Activated naive CD4-positive, alpha-beta T cell treated with anti-CD3 and anti-CD28 coated beads for 36 hours (primary cell): ENCODE results near the gene ACSS2. TPM values are rescaled to one million over a fixed set of nuclear protein-coding genes. Genes with fewer than 3 reads are reported as not detected.

Experiments
- CTCF ChIA-PET: fragments of 350-600 bp; sonication (Branson Sonifier 250); formaldehyde crosslinking; loops from one replicate; lab custom pipeline; 2021; ENCODE audit warnings: antibody characterized with exemption; lab: Charles Lee
- DNase-seq: peaks from one replicate; pipeline ENCODE4 v3.0.0-alpha.2; 2020
- H3K27ac Mint-ChIP-seq: one replicate; pipeline ENCODE4 v1.8.0; 2021; ENCODE audit warnings: mild to moderate bottlenecking, mixed read lengths
- H3K27me3 Mint-ChIP-seq: one replicate; pipeline ENCODE4 v1.8.0; 2021; ENCODE audit warnings: low read depth, mixed read lengths
- H3K36me3 Mint-ChIP-seq: one replicate; pipeline ENCODE4 v1.8.0; 2021; ENCODE audit warnings: low read depth, mixed read lengths
- H3K4me1 Mint-ChIP-seq: one replicate; pipeline ENCODE4 v1.8.0; 2021; ENCODE audit warnings: low read depth, mixed read lengths
- H3K4me3 Mint-ChIP-seq: one replicate; pipeline ENCODE4 v1.8.0; 2021; ENCODE audit warnings: mild to moderate bottlenecking, moderate library complexity, mixed read lengths
- H3K9me3 Mint-ChIP-seq: one replicate; pipeline ENCODE4 v1.8.0; 2021; ENCODE audit warnings: mixed read lengths
- intact Hi-C: fragments of 100-400 bp; cut with micrococcal nuclease; formaldehyde crosslinking; loops from one replicate; pipeline ENCODE4 v1.15.1; 2023
- total RNA-seq, 2 experiments: library from RNA; stranded (reverse); gene quantifications; one replicate each; pipeline ENCODE4 v1.2.3, GENCODE V29; 2021

ACSS2 gene
- total RNA-seq, 2 experiments from 2014 or later, result 71.3 to 73.6 TPM

DNA sequence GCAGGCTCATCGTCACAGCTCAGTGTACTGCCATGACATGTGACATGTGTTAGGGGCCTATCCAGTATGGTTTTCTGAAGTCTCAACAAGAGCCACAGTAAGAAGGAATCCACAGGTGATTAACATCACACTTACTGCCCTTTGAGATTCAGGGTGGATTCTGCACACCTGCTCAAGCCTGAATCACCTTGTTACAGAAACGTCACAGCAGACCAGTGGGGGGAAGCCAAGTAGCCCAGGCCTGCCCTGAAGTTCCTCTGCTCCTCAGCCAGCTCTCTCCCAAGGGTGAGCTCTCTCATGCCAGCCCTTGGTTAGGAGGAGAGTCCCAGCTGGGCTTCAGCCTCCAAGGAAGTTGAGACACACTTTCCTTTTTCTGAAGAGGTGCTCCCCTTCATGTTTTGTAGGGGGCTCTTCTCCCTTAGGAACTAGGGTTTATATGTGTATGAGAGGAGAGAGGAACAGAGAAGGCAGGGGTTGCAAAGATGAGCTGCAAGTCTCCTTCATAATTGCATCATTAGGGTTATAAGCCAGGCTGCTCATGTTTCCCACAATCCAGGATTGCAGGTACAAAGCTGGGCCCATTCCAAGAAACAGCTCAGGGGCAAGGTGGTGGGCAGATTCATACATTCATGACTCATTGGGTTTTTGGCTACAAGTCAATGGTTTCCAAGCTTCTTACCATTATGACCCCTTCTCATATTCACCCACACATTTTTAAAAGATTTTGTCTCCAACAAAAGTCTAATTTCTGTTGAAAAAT, 67.6 kb downstream of the ACSS2 start:
- no peak for DNase-seq
- Mint-ChIP-seq H3K27ac (peak overlapping the region; percentile 21), H3K4me1 (peaks cover 4% of the 10 kb centered on the region), H3K36me3 (peaks cover 35% of the 10 kb centered on the region), H3K4me3 (no peak overlapping the region), H3K27me3 (no peaks in the 10 kb centered on the region), H3K9me3 (no peaks in the 10 kb centered on the region)
- CTCF ChIA-PET, result interaction anchor here (1.1 to 4.1 kb wide), 3 partner anchors 12 to 70 kb away, joined by 3 to 12 read pairs (median 5); partner anchors contain the start of genes GSS and MYH7B
- intact Hi-C loops, result no loop called here

DNA sequence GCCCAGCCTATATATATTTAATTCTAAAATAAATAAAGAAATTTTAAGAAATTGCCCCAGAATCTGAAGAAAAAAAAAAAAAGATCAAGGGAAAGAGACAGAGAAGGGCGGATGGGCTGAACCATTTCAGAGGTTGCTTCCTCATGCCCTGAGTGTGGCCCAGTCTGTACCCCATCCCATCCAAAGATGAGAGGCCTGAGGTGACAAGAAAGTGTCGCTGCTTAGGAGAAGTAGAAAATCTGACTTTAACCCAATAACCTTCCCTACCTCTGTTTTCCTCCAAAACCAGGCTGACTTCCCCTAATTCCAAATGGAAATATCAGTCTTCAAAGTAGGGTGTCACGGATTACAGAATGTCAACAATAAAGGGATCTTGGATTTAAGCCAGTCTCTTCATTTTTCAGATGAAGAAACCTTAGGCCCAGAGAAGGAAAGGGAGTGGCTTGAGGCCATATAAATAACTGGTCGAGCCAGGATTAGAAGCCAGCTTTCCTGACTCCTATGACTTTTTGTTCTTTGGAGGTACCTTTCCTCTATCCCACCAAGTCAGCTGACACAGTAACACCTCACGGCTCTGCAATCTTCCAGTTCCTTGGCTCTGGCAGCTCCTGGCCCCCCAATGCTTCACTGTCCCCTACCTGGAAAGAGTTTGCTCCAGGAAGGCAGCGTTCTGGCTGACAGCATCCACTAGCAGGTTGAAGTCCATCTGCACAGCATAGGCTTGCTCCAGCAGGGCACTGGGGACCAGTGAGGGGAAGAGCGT, 69.1 kb downstream of the ACSS2 start:
- Mint-ChIP-seq H3K27me3 (no peaks in the 10 kb centered on the region), H3K9me3 (no peaks in the 10 kb centered on the region), H3K4me1 (peaks cover 4% of the 10 kb centered on the region), H3K4me3 (no peak overlapping the region), H3K36me3 (peaks cover 34% of the 10 kb centered on the region), H3K27ac (no peak overlapping the region)
- intact Hi-C loops, result no loop called here
- no peak for DNase-seq
- CTCF ChIA-PET, result interaction anchor here (4.1 kb wide), 1 partner anchor 10 kb away, joined by 12 read pairs; the partner anchor contains the start of genes GSS and MYH7B

DNA sequence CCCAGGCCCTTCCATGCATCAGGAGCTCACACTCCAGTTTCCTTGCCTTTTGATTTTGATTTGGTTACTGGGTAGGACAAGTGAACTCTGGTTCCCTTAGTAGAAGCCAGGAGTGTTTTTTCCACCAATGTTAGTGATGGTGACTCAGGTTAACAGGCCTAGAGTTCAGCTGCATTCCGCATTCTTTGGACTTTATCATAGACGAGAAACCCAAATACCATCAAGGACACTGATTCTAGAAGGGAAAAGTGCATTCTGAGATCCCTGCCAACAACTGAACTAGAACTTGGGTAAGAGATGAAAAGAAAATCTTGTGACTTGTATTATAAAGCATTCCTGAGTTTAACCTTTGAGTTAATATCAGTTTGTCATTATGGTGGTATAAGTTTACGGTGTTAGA, 70.2 kb downstream of the ACSS2 start:
- Mint-ChIP-seq H3K9me3 (no peaks in the 10 kb centered on the region), H3K4me3 (no peak overlapping the region), H3K27ac (no peak overlapping the region), H3K4me1 (peaks cover 2% of the 10 kb centered on the region), H3K27me3 (no peaks in the 10 kb centered on the region), H3K36me3 (peaks cover 30% of the 10 kb centered on the region)
- intact Hi-C loops, result no loop called here
- no peak for DNase-seq
- CTCF ChIA-PET, result interaction anchor here (4.1 kb wide), 1 partner anchor 9 kb away, joined by 12 read pairs; the partner anchor contains the start of genes GSS and MYH7B

DNA sequence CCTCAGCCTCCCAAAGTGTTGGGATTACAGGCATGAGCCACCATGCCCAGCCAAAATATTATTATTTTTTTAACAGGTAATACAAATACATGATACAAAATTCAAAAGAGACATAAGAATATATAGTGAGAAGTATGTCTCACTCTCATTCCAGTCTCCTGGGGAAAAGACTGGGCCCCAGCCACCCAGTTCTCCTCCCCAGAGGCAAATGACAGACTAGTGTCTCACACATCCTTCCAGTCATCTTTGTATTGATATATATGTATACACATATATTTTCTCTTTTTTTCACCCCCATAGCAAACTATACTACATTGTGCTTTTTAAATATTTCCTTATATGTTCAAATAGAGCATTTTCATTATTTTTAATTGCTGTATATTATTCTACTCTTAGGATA, 70.9 kb downstream of the ACSS2 start:
- Mint-ChIP-seq H3K4me3 (no peak overlapping the region), H3K27me3 (no peaks in the 10 kb centered on the region), H3K36me3 (peaks cover 25% of the 10 kb centered on the region), H3K9me3 (no peaks in the 10 kb centered on the region), H3K4me1 (peaks cover 2% of the 10 kb centered on the region), H3K27ac (no peak overlapping the region)
- DNase-seq, result no peak
- intact Hi-C loops, result no loop called here
- CTCF ChIA-PET, result interaction anchor here (0.6 kb wide), 1 partner anchor 701 kb away, joined by 3 read pairs; no protein-coding TSS in a partner anchor

DNA sequence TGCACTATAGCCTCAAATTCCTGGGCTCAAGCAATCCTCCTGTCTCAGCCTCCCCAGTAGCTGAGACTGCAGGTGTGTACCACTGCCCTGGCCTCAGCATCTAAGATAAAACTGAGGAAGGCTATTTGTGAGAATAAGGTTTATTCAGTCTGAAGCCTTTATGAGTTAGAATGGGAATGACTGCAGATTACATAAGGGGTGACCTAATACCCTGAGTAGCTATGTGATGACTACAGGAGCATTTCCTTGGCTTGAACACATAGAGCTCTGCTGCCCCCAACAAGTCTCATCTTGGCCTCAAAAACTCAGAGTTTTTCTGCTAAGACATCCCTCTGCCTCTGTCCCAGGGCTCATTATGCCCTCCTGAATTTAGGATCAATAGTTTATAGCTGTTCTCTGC, 71.6 kb downstream of the ACSS2 start:
- peaks cover 20% of the 10 kb centered on the region for H3K36me3 Mint-ChIP-seq
- CTCF ChIA-PET, result interaction anchor here (0.6 to 1.3 kb wide), 4 partner anchors 72 to 700 kb away, joined by 3 to 5 read pairs (median 3); partner anchors contain the start of gene ACSS2

DNA sequence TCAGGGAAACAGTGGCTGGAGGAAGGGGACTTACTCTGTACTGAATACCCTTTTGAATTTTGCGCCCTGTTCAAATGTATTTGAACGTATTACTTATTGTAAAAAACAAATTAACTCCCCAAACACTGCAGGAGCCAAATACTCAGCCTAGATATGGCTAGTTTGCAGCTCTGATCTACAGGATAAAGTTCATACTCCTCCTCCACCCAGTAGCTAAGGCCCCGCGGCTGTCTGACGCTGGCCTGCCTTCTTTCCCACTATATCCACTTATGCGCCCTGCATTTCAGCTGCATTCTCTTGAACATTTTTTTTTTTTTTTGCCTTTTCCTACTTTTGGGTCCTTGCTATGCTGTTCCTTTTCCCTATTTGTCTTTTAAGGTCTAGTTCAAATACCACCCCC, 72.7 kb downstream of the ACSS2 start:
- no peaks in the 10 kb centered on the region for H3K27me3 Mint-ChIP-seq
- H3K36me3 Mint-ChIP-seq, result peaks cover 18% of the 10 kb centered on the region
- intact Hi-C loops, result no loop called here
- no peak overlapping the region for H3K27ac Mint-ChIP-seq
- no peak overlapping the region for H3K4me3 Mint-ChIP-seq
- DNase-seq, result no peak
- CTCF ChIA-PET, result interaction anchor here (0.6 to 1.2 kb wide), 5 partner anchors 21 to 770 kb away, joined by 3 to 6 read pairs (median 4); no protein-coding TSS in a partner anchor
- H3K9me3 Mint-ChIP-seq, result no peaks in the 10 kb centered on the region
- H3K4me1 Mint-ChIP-seq, result peaks cover 15% of the 10 kb centered on the region

More for the DNA sequence above, 71.6 kb downstream of the ACSS2 start:
- H3K9me3 Mint-ChIP-seq, result no peaks in the 10 kb centered on the region
- DNase-seq, result no peak
- H3K4me3 Mint-ChIP-seq, result no peak overlapping the region
- no peak overlapping the region for H3K27ac Mint-ChIP-seq
- no peaks in the 10 kb centered on the region for H3K27me3 Mint-ChIP-seq
- intact Hi-C loops, result no loop called here
- peaks cover 8% of the 10 kb centered on the region for H3K4me1 Mint-ChIP-seq

DNA sequence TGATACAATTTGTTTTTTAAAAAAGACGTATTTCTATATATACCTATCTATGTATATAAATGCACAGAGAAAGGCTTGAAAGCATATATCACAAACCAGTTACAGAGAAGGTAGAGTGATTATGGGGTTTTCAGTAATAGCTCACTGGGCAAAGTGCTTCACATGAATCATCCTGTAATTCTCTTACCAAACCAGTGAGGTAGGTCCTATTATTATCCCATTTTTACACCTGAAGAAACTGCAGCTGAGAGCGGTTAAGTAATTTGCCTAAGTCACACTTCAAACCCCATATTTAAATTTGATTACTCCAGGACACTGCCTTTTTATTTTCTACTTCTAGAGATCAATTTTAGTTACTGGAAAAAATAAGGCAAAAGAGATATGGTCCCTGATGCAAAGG, 74.8 kb downstream of the ACSS2 start:
- H3K27me3 Mint-ChIP-seq, result no peaks in the 10 kb centered on the region
- no peaks in the 10 kb centered on the region for H3K9me3 Mint-ChIP-seq
- intact Hi-C loops, result no loop called here
- no peak overlapping the region for H3K4me3 Mint-ChIP-seq
- no peak overlapping the region for H3K27ac Mint-ChIP-seq
- CTCF ChIA-PET, result interaction anchor here (0.6 to 3.1 kb wide), 2 partner anchors 20 to 77 kb away, joined by 3 to 17 read pairs; no protein-coding TSS in a partner anchor
- H3K36me3 Mint-ChIP-seq, result peaks cover 16% of the 10 kb centered on the region
- H3K4me1 Mint-ChIP-seq, result peaks cover 28% of the 10 kb centered on the region
- no peak for DNase-seq

DNA sequence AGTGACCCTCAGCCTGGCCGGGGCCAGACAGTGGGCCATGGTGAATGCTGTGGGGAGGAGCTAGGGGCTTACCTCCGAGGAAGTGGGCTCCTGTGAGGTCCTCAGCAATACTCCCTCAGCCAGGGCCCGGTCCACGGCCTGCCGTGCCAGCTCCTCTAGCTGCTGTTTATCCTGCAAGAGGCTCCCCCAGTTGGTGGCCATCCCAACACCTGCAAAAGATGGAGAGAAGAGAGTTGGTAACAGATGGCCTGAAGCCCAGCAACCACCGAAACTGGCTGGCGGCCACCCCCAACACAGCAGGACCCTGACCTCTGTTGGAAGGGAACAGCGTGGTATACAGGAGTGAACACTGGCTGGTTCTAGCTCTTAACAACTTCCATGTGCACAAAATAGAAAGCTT, 75.2 kb downstream of the ACSS2 start:
- CTCF ChIA-PET, result interaction anchor here (0.6 to 3.1 kb wide), 4 partner anchors 20 to 288 kb away, joined by 3 to 17 read pairs (median 6); partner anchors contain the start of gene GGT7

DNA sequence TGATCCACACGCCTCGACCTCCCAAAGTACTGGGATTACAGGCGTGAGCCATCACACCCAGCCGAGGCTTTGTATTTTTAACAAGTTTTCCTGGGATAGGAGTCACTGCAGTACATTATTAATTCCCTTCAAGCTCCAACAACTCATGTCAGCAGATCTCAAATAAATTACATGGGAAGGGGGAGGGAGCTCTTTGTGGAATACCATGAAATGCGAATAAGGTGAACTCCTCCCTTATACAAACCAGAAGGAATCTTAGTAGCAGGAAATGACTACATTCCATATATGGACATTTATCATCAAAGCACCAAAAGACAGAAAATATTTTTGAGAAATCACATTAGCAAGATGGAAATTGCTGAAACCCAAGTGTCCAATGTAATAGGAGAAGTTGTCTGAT, 76.3 kb downstream of the ACSS2 start:
- CTCF ChIA-PET, result interaction anchor here (1.6 to 3.1 kb wide), 2 partner anchors 78 to 80 kb away, joined by 8 to 17 read pairs; partner anchors contain the start of gene GGT7
- Mint-ChIP-seq H3K9me3 (no peaks in the 10 kb centered on the region), H3K27ac (no peak overlapping the region), H3K4me3 (no peak overlapping the region), H3K36me3 (peaks cover 13% of the 10 kb centered on the region), H3K4me1 (peaks cover 30% of the 10 kb centered on the region), H3K27me3 (no peaks in the 10 kb centered on the region)
- intact Hi-C loops, result no loop called here
- DNase-seq, result no peak

More for the DNA sequence above, 75.2 kb downstream of the ACSS2 start:
- Mint-ChIP-seq H3K27ac (no peak overlapping the region), H3K36me3 (peaks cover 14% of the 10 kb centered on the region), H3K4me1 (peaks cover 30% of the 10 kb centered on the region), H3K9me3 (no peaks in the 10 kb centered on the region), H3K27me3 (no peaks in the 10 kb centered on the region), H3K4me3 (no peak overlapping the region)
- intact Hi-C loops, result no loop called here
- no peak for DNase-seq

DNA sequence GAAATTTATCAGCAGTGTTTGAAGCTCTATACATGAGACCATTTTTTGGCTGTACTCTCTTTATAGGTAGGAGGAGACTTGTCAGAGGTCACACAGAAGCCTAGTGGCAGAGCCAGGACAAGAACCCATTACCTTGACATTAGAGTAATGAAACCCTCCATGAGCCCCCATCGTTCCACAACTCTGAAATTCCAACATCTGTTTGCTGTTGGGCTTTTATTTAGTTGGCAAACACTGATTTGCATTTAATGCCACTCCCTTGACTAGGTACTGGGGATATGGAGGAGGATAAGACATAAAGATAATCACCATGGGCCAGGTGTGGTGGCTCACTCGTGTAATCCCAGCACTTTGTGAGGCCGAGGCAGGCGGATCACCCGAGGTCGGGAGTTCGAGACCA, 77.5 kb downstream of the ACSS2 start:
- intact Hi-C loops, result loop anchor here (2.0 kb wide), 1 partner anchor 35 kb away; no protein-coding TSS in a partner anchor
- peaks cover 30% of the 10 kb centered on the region for H3K4me1 Mint-ChIP-seq
- H3K27ac Mint-ChIP-seq, result no peak overlapping the region
- H3K36me3 Mint-ChIP-seq, result peaks cover 11% of the 10 kb centered on the region
- no peaks in the 10 kb centered on the region for H3K27me3 Mint-ChIP-seq
- H3K9me3 Mint-ChIP-seq, result no peaks in the 10 kb centered on the region
- no peak for DNase-seq
- CTCF ChIA-PET, result interaction anchor here (0.7 to 6.5 kb wide), 3 partner anchors 21 to 79 kb away, joined by 3 to 122 read pairs (median 3); partner anchors contain the start of genes ACSS2 and GGT7
- H3K4me3 Mint-ChIP-seq, result no peak overlapping the region

DNA sequence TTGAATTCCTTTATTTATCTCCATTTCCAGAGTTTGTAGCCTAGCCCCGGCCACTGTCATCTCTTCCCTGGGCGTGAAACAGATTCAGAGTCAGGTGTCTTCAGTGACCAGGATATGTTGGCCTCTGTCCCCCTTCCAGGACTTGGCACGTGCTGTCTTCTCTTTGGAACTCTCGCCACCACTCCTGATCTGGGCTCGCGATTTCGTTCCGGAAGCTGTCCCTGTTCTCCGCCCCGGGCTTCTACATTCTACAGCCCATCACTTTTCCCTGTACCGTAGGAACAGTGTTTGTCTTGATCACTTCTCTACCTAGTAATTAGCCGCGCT, 78.5 kb downstream of the ACSS2 start:
- Mint-ChIP-seq H3K27ac (peak overlapping the region; percentile 92), H3K27me3 (no peaks in the 10 kb centered on the region), H3K9me3 (no peaks in the 10 kb centered on the region), H3K36me3 (peaks cover 8% of the 10 kb centered on the region), H3K4me1 (peaks cover 30% of the 10 kb centered on the region), H3K4me3 (peak overlapping the region; percentile 98)
- CTCF ChIA-PET, result interaction anchor here (1.5 to 6.5 kb wide), 5 partner anchors 10 to 122 kb away, joined by 4 to 122 read pairs (median 11); partner anchors contain the start of genes ACSS2 and GGT7
- no peak for DNase-seq
- intact Hi-C loops, result loop anchor here (1.0 to 5.0 kb wide), 9 partner anchors 36 to 592 kb away; partner anchors contain the start of genes EDEM2, ITCH, MMP24OS and NCOA6
